Tibial nerve (tissue), 4 donors: Measurements from ENCODE around the gene CDSN. TPM values are rescaled to one million over a fixed set of nuclear protein-coding genes. Genes with fewer than 3 reads are reported as not detected.
A peak's percentile ranks its signal among the peaks of the same experiment; 100 is the strongest.

Experiments used
- DNase-seq, 2 donors: peaks; one replicate each; pipeline ENCODE4 v3.0.0-alpha.2; 2019; ENCODE audit warnings: low spot score in 2 of 2
- H3K27ac ChIP-seq, 4 donors: fragments of 200-600 bp; sonication (generic) in 3 of 4; one replicate each; pipeline ENCODE4 v1.5.1; 2017 to 2019; ENCODE audit warnings: mild to moderate bottlenecking in 1 of 4
- H3K27me3 ChIP-seq, 2 donors: fragments of 200-600 bp; sonication (generic) in 1 of 2; one replicate each; pipeline versions ENCODE4 v1.5.1 to v1.6.0; 2017 to 2019
- H3K36me3 ChIP-seq, 3 donors: fragments of 200-600 bp; sonication (generic); one replicate each; pipeline ENCODE4 v1.5.1; 2018 to 2019
- H3K4me1 ChIP-seq, 4 donors: fragments of 200-600 bp; sonication (generic) in 3 of 4; one replicate each; pipeline ENCODE4 v1.5.1; 2017 to 2019
- H3K4me3 ChIP-seq, 4 donors: fragments of 200-600 bp; sonication (generic) in 3 of 4; one replicate each; pipeline ENCODE4 v1.5.1; 2017 to 2019; ENCODE audit warnings: mild to moderate bottlenecking in 1 of 4, moderate library complexity in 1 of 4
- H3K9me3 ChIP-seq, 4 donors: fragments of 200-600 bp; sonication (generic) in 3 of 4; one replicate each; pipeline ENCODE4 v1.5.1; 2017 to 2019
- EP300 ChIP-seq, 2 donors: sonication (generic); formaldehyde crosslinking; IDR thresholded peaks; one replicate each; pipeline ENCODE4 v1.6.1; 2017; ENCODE audit warnings: antibody characterized with exemption in 2 of 2, mild to moderate bottlenecking in 1 of 2
- POLR2A ChIP-seq, 2 donors: fragments of 450-650 bp; IDR thresholded peaks; one replicate each; pipeline ENCODE4 v1.6.1; 2017; ENCODE audit warnings: antibody characterized with exemption in 2 of 2, mild to moderate bottlenecking in 2 of 2, moderate library complexity in 2 of 2
- WGBS, 2 donors: methylation state at CpG; one replicate each; pipeline ENCODE4 v1.1.5; 2018; 5-methylcytosine and 5-hydroxymethylcytosine counted together
- total RNA-seq, 4 donors: library from RNA; depleted of rRNA; stranded (reverse); fragments of >200 nt; gene quantifications; one replicate each; pipeline ENCODE4 v1.1.0, GENCODE V29; 2016
- TF ChIP-seq, protein P1 (sequence below), 5 experiments: fragments of 200-600 bp in 3 of 5; fragments of 450-650 bp in 2 of 5; sonication (generic) in 3 of 5; IDR thresholded peaks; one replicate each; pipeline ENCODE4 v1.5.1; 2016 to 2019; ENCODE audit warnings: antibody characterized with exemption in 5 of 5, mild to moderate bottlenecking in 3 of 5, moderate library complexity in 2 of 5

CDSN gene
- total RNA-seq, 4 donors from 2014 or later = not detected

DNA sequence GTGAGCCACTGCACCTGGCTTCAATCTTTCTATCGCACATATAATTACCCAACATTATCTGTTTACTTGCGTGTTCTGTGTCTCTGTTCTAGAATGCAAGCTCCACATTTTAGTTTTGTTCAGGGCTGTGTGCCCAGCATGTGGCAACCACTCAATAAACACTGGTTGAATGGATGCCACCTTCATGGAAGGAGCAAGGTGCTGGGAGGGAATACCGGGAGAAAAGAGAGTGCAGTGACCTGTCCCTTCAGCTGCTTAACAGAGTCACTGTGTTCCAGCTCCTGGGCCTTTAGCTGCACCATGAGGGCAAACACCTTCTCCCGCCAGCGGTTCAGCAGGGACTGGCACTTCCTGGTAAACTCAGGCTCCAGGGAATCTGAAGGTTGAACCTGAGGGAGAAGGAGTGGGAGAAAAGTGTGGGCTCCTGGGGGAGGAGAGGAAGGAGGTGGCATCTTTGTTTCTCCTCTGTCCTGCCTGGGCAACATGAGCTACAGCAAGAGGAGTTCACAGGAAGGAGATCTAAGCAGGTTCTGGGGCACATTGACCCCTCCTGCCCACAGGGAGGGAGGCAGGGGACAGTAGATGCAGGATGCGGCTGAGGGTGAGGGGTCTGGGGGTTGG is 29.7 kb upstream of the CDSN start:
- H3K9me3 ChIP-seq = no peaks in the 10 kb centered on the region
- no peak overlapping the region for H3K4me3 ChIP-seq
- H3K27ac ChIP-seq = no peak overlapping the region
- TF ChIP-seq, protein P1, sequence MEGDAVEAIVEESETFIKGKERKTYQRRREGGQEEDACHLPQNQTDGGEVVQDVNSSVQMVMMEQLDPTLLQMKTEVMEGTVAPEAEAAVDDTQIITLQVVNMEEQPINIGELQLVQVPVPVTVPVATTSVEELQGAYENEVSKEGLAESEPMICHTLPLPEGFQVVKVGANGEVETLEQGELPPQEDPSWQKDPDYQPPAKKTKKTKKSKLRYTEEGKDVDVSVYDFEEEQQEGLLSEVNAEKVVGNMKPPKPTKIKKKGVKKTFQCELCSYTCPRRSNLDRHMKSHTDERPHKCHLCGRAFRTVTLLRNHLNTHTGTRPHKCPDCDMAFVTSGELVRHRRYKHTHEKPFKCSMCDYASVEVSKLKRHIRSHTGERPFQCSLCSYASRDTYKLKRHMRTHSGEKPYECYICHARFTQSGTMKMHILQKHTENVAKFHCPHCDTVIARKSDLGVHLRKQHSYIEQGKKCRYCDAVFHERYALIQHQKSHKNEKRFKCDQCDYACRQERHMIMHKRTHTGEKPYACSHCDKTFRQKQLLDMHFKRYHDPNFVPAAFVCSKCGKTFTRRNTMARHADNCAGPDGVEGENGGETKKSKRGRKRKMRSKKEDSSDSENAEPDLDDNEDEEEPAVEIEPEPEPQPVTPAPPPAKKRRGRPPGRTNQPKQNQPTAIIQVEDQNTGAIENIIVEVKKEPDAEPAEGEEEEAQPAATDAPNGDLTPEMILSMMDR (IDR thresholded peaks at IDR 0.05) = no peak
- TF ChIP-seq POLR2A (IDR thresholded peaks at IDR 0.05) (no peak), EP300 (IDR thresholded peaks at IDR 0.05) (no peak)
- H3K27me3 ChIP-seq = no peaks in the 10 kb centered on the region
- DNase-seq = no peak
- peaks cover 0 to 80% (median 0%) of the 10 kb centered on the region in 3 donors for H3K36me3 ChIP-seq
- H3K4me1 ChIP-seq = no peaks in the 10 kb centered on the region
- 83 to 95% methylated on average over 6 of the region's 6 CpGs for WGBS, 2 donors

- H3K27me3 ChIP-seq = no peaks in the 10 kb centered on the region
- H3K9me3 ChIP-seq = no peaks in the 10 kb centered on the region
- peaks cover 0 to 70% (median 0%) of the 10 kb centered on the region in 3 donors for H3K36me3 ChIP-seq
- H3K4me3 ChIP-seq = no peak overlapping the region
- peaks cover 0 to 14% (median 0%) of the 10 kb centered on the region in 4 donors for H3K4me1 ChIP-seq
- TF ChIP-seq POLR2A (IDR thresholded peaks at IDR 0.05) = no peak
- 92 to 94% methylated on average over 10 of the region's 10 CpGs for WGBS, 2 donors
- H3K27ac ChIP-seq = peak overlapping the region in 1 of 4 donors; percentile 37
- no peak for DNase-seq
Observed at GRCh38 chr6:31145386-31145785, 25.1 kb upstream of the CDSN start.

- Histone ChIP-seq H3K27me3 (no peaks in the 10 kb centered on the region), H3K36me3 (peaks cover 0 to 66% (median 0%) of the 10 kb centered on the region in 3 donors), H3K9me3 (no peaks in the 10 kb centered on the region), H3K4me3 (no peak overlapping the region), H3K27ac (peak overlapping the region in 1 of 4 donors; percentile 37), H3K4me1 (peaks cover 0 to 14% (median 0%) of the 10 kb centered on the region in 4 donors)
- 76 to 96% methylated on average over 11 of the region's 11 CpGs for WGBS, 2 donors
- no peak for TF ChIP-seq EP300 (IDR thresholded peaks at IDR 0.05)
- TF ChIP-seq, protein P1 (IDR thresholded peaks at IDR 0.05) = no peak
- TF ChIP-seq POLR2A (IDR thresholded peaks at IDR 0.05) = no peak
- no peak for DNase-seq
Observed at GRCh38 chr6:31144970-31145340, 24.7 kb upstream of the CDSN start.

GRCh38 chr6:31144296-31144969 is 24.2 kb upstream of the CDSN start:
- H3K27ac ChIP-seq = peak overlapping the region in 1 of 4 donors; percentile 41

DNA sequence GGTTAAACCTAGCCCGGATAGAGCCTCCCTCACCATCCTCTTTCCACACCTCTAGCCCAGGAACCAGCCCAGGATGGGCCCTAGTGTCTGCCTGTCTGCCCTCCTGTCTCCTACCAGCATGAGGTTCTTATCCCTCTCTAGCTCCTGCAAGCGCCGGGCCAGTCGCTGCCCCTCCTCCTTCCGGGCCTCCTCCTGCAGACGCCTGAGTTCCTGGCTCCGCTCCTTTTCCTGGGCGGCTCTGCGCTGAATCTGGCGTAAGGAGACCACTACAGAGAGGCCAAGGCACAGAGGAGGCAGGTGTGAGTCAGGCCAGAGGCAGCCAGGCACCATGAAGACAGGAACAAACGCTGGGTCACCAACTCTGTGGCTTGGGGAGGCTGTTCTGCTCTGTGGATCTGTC is 22.9 kb upstream of the CDSN start:
- Histone ChIP-seq H3K36me3 (peaks cover 0 to 48% (median 0%) of the 10 kb centered on the region in 3 donors), H3K27ac (peak overlapping the region in 1 of 4 donors; percentile 19), H3K9me3 (no peaks in the 10 kb centered on the region), H3K4me1 (peaks cover 0 to 15% (median 0%) of the 10 kb centered on the region in 4 donors), H3K4me3 (no peak overlapping the region), H3K27me3 (no peaks in the 10 kb centered on the region)
- 45 to 49% methylated on average over 11 of the region's 11 CpGs for WGBS, 2 donors
- TF ChIP-seq, protein P1 (IDR thresholded peaks at IDR 0.05) = no peak
- TF ChIP-seq POLR2A (IDR thresholded peaks at IDR 0.05) = no peak
- TF ChIP-seq EP300 (IDR thresholded peaks at IDR 0.05) = no peak
- peak; percentile 31 to 34 for DNase-seq

More at GRCh38 chr6:31144296-31144969, 24.2 kb upstream of the CDSN start:
- TF ChIP-seq POLR2A (IDR thresholded peaks at IDR 0.05) (no peak), EP300 (IDR thresholded peaks at IDR 0.05) (no peak)
- TF ChIP-seq, protein P1 (IDR thresholded peaks at IDR 0.05) = no peak
- no peaks in the 10 kb centered on the region for H3K27me3 ChIP-seq
- peaks cover 0 to 14% (median 0%) of the 10 kb centered on the region in 4 donors for H3K4me1 ChIP-seq
- no peak overlapping the region for H3K4me3 ChIP-seq
- no peak for DNase-seq
- 88% methylated on average over 18 of the region's 18 CpGs for WGBS, 2 donors
- no peaks in the 10 kb centered on the region for H3K9me3 ChIP-seq
- H3K36me3 ChIP-seq = peaks cover 0 to 60% (median 0%) of the 10 kb centered on the region in 3 donors
